DND-41 (cell line): ENCODE data around the gene NCOA3.

Experiments
- EZH2 ChIP-seq: IDR thresholded peaks from 3 replicates; pipeline ENCODE4 v1.6.1; 2012; ENCODE audit warnings: borderline replicate concordance, low read depth, mild to moderate bottlenecking, moderate library complexity, low read length, inconsistent platforms; ENCODE audit not compliant: severe bottlenecking
- TF ChIP-seq, protein P1 (sequence below): IDR thresholded peaks from 2 replicates; pipeline ENCODE4 v1.5.1; 2012; ENCODE audit warnings: borderline replicate concordance, low read length, moderate library complexity, mild to moderate bottlenecking; ENCODE audit not compliant: poor library complexity, severe bottlenecking; ENCODE audit errors: extremely low read depth

DNA sequence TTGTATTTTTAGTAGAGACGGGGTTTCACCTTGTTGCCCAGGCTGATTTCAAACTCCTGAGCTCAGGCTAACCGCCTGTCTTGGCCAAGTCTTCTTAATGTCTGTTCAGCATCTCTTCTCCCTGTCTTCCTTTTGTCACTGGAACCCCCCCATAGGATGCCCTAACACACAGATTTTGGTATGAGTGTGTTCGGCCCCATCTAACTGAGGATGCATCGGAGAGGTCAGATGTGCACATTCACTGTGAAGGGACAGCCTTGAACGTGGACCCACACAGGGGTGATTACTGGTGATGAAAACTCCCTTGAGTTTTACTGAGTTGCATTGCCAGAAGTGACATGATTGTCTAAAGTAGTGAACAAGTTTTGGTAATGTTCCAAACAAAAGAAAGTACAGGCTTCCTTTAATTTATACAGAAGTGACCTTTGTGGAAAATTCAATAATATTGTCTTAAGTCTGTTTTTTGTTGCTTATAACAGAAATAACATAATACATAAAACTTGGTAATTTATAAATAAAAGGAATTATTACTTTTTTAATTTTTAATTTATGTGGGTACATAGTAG lies 40.5 kb upstream of the NCOA3 start:
- TF ChIP-seq, protein P1, sequence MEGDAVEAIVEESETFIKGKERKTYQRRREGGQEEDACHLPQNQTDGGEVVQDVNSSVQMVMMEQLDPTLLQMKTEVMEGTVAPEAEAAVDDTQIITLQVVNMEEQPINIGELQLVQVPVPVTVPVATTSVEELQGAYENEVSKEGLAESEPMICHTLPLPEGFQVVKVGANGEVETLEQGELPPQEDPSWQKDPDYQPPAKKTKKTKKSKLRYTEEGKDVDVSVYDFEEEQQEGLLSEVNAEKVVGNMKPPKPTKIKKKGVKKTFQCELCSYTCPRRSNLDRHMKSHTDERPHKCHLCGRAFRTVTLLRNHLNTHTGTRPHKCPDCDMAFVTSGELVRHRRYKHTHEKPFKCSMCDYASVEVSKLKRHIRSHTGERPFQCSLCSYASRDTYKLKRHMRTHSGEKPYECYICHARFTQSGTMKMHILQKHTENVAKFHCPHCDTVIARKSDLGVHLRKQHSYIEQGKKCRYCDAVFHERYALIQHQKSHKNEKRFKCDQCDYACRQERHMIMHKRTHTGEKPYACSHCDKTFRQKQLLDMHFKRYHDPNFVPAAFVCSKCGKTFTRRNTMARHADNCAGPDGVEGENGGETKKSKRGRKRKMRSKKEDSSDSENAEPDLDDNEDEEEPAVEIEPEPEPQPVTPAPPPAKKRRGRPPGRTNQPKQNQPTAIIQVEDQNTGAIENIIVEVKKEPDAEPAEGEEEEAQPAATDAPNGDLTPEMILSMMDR = no peak
- TF ChIP-seq EZH2 = no peak
